Cardiac fibroblast (primary cell): ENCODE results near the gene ACVR1B.

Experiments
- DNase-seq, 2 donors: peaks; one replicate each; pipeline versions ENCODE4 v3.0.0 to v3.0.0-alpha.2; 2010; ENCODE audit warnings: low read depth in 2 of 2
- H3K4me3 ChIP-seq, 2 donors: replicated peaks in 1 of 2; 1 replicate in 1 of 2; 2 replicates in 1 of 2; pipeline ENCODE4 v1.5.1; 2011; ENCODE audit warnings: low read depth in 2 of 2, low read length in 2 of 2, mild to moderate bottlenecking in 2 of 2, moderate library complexity in 1 of 2
- CTCF ChIP-seq: IDR thresholded peaks from one replicate; pipeline ENCODE4 v1.5.1; 2011; ENCODE audit warnings: low read depth, mild to moderate bottlenecking, low read length, inconsistent platforms

Gene ACVR1B

GRCh38 chr12:52023182-52023975 is 71.9 kb downstream of the ACVR1B start:
- TF ChIP-seq CTCF = peak; percentile 70
- DNase-seq = peak; percentile 69 to 79
- H3K4me3 ChIP-seq = peak overlapping the region; percentile 49 to 54

GRCh38 chr12:52023976-52024688 is 72.6 kb downstream of the ACVR1B start:
- H3K4me3 ChIP-seq = peak overlapping the region; percentile 49 to 54
- DNase-seq = no peak
- TF ChIP-seq CTCF = no peak

GRCh38 chr12:52024845-52025230 is 73.3 kb downstream of the ACVR1B start:
- DNase-seq = no peak
- no peak overlapping the region for H3K4me3 ChIP-seq
- TF ChIP-seq CTCF = no peak

GRCh38 chr12:52026263-52026662 is 74.8 kb downstream of the ACVR1B start:
- DNase-seq = no peak
- H3K4me3 ChIP-seq = no peak overlapping the region
- no peak for TF ChIP-seq CTCF

- no peak for DNase-seq
- no peak overlapping the region for H3K4me3 ChIP-seq
- no peak for TF ChIP-seq CTCF
These were observed 75.8 kb downstream of the ACVR1B start for GRCh38 chr12:52027085-52027843.

- DNase-seq = peak in 1 of 2 donors; percentile 78
- TF ChIP-seq CTCF = no peak
- no peak overlapping the region for H3K4me3 ChIP-seq
These were observed 78.2 kb downstream of the ACVR1B start for GRCh38 chr12:52029685-52030084.
